ENCODE measurements around the gene LRRC17.

DNA sequence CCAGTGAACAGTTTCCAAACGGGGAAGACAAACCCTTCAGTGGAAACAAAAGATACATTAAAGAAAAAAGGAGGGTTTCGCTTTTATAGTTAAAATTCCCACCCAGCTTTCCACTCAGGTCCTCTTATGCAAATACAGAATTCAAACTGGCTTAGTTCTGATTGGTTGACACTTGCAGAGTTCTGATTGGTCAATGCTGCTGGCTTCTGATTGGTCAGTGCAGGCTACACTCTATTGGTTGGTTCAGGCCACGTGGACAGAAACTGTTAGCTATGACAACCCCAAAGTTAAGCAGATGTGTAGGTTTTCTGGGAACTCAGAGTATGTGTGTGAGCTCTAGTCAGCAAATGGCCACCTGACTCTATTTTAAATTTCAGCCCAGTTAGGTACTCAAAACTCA lies 81.8 kb downstream of the LRRC17 start:
- TF ChIP-seq, protein P1, sequence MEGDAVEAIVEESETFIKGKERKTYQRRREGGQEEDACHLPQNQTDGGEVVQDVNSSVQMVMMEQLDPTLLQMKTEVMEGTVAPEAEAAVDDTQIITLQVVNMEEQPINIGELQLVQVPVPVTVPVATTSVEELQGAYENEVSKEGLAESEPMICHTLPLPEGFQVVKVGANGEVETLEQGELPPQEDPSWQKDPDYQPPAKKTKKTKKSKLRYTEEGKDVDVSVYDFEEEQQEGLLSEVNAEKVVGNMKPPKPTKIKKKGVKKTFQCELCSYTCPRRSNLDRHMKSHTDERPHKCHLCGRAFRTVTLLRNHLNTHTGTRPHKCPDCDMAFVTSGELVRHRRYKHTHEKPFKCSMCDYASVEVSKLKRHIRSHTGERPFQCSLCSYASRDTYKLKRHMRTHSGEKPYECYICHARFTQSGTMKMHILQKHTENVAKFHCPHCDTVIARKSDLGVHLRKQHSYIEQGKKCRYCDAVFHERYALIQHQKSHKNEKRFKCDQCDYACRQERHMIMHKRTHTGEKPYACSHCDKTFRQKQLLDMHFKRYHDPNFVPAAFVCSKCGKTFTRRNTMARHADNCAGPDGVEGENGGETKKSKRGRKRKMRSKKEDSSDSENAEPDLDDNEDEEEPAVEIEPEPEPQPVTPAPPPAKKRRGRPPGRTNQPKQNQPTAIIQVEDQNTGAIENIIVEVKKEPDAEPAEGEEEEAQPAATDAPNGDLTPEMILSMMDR (IDR thresholded peaks at IDR 0.05; ENCODE audit: poor library complexity, severe bottlenecking): no peak
- TF ChIP-seq POLR2AphosphoS5 (IDR thresholded peaks at IDR 0.05): no peak
- no peak for TF ChIP-seq EP300 (conservative IDR thresholded peaks at IDR 0.05; ENCODE audit: poor library complexity, severe bottlenecking)
- TF ChIP-seq, protein P2, sequence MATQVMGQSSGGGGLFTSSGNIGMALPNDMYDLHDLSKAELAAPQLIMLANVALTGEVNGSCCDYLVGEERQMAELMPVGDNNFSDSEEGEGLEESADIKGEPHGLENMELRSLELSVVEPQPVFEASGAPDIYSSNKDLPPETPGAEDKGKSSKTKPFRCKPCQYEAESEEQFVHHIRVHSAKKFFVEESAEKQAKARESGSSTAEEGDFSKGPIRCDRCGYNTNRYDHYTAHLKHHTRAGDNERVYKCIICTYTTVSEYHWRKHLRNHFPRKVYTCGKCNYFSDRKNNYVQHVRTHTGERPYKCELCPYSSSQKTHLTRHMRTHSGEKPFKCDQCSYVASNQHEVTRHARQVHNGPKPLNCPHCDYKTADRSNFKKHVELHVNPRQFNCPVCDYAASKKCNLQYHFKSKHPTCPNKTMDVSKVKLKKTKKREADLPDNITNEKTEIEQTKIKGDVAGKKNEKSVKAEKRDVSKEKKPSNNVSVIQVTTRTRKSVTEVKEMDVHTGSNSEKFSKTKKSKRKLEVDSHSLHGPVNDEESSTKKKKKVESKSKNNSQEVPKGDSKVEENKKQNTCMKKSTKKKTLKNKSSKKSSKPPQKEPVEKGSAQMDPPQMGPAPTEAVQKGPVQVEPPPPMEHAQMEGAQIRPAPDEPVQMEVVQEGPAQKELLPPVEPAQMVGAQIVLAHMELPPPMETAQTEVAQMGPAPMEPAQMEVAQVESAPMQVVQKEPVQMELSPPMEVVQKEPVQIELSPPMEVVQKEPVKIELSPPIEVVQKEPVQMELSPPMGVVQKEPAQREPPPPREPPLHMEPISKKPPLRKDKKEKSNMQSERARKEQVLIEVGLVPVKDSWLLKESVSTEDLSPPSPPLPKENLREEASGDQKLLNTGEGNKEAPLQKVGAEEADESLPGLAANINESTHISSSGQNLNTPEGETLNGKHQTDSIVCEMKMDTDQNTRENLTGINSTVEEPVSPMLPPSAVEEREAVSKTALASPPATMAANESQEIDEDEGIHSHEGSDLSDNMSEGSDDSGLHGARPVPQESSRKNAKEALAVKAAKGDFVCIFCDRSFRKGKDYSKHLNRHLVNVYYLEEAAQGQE (IDR thresholded peaks at IDR 0.05; ENCODE audit: borderline replicate concordance): no peak
- no peak for TF ChIP-seq RAD21 (conservative IDR thresholded peaks at IDR 0.05)

All from neural cell (in vitro differentiated cells).